Germinal center (tissue), 1 donor: ENCODE data around the gene SLC25A45.

Experiments used
- DNase-seq: peaks from one replicate; pipeline ENCODE4 v3.0.0; 2012; ENCODE audit warnings: mixed read lengths, low spot score

The SLC25A45 gene

DNA sequence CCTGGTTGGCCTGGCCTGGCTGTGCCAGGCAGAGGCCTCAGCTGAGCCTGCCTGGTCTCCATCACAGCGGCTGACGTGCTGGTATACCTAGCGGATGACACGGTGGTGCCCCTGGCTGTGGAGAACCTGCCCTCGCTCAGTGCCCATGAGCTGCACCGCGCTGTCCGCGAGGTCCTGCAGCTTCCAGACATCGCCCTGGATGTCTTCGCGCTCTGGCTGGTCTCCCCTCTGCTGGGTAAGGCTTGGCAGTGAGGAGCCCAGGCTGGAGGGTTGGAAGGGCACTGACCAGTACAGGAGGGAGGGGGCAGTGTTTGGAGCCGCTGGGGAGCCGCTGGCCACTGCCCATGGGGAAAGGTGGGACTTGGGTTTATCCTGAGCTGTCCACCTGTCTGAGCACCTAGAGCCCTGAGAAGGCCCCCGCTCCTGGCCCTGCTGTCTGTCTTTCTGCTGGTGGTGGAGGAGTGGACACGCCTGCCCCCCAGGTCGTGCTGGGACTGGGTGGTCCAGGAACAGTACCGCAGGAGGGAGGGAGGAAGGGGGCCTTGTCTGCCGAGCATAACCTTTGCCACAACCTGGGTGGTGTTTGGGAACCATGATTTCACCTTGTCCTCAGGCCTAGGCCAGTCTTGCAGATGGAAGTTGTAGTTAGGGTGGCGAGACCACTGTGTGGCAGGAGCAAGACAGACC is 7.0 kb upstream of the SLC25A45 start:
- DNase-seq, result no peak

GRCh38 chr11:65388731-65389130 is 6.3 kb upstream of the SLC25A45 start:
- no peak for DNase-seq

DNA sequence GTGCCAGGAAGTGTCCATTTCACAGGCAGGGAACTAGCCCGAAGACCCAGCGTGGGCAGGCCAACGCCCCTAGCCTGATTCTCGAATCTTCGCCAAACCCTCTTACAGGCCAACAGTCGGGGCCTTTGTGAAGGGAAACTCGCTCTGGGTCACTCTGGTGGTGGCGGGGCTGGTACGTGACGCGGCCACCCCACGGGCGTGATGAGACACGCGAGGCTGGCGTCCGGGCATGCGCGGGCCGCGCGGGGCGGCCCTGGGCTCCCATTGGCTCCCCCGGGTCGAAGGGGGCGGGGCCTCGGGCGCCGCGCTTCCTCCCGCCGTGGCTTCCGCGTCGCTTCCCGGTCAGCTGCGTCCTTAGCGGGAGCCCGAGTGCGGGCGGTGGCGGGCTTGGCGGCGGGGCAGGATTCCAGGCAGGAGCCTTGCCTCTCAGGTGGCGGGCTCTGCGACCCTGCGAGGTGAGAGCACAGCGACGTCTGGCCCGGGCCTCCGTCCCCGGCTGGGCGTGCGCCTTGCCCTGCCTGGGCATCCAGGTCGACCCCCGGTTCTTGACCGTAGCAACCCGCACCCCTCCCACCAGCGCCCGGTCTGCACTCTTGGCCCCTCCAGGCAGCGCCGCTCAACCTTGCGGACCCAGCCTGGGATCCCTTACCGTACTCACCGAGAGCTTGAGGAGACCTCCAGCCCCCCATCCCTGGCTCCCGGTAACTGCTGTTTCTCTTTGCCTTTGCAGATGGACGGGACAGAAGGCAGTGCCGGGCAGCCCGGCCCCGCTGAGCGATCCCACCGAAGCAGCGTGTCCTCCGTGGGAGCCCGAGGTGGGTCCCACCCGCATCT is 4.1 kb upstream of the SLC25A45 start, which contains the start of gene FRMD8:
Gene FRMD8, plus strand, starts transcription at position 331 of the 834 bp plus-strand sequence. Its CDS starts 400 bp downstream, at position 731.
- DNase-seq, result peak; percentile 96

DNA sequence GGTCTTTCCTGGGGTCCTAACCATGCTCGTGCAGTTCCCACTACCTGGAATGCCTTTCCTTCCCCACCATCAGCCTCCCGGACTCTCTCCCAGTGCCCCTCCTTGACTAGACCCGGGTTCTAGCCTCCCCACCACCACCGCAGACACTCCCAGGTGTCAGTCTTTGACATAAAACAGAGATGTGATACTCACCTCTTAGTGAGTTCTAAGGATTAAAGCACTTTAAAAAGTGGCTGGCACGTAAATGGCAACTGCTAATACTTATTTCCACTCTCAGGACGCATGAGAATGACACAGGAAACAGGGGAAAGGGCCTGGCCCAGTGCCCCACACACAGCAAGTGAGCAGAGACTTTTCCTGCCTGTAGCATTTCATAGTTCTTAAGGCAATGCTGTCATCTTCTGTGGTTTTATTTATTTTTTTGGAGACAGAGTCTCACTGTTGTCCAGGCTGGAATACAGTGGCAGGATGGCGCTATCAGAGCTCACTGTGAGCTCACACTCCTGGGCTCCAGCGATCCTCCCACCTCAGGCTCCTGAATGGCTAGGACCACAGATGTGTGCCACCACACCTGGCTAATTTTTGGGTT is 1.9 kb upstream of the SLC25A45 start:
- no peak for DNase-seq

GRCh38 chr11:65383778-65384177 is 1.3 kb upstream of the SLC25A45 start:
- DNase-seq, result no peak

- no peak for DNase-seq
Measured at GRCh38 chr11:65382804-65383368, 440 bp upstream of the SLC25A45 start.

DNA sequence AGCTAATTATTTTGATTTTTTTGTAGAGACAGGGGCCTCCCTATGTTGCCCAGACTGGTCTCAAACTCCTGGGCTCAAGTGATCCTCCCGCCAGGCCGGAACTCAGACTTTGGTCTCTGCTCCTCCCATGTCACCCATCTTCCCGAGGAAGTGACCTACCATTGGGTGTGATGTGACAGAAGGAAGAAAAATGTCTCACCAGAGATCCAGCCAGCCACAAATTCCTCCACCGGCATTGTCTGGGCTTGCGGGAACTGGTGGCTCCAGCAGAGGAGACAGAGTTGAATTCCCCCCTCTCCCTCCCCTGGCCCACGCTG is 772 bp downstream of the SLC25A45 start:
- DNase-seq, result no peak

- no peak for DNase-seq
Measured at GRCh38 chr11:65380460-65381119, 1.9 kb downstream of the SLC25A45 start.

- DNase-seq, result no peak
Measured at GRCh38 chr11:65379698-65380459, 2.6 kb downstream of the SLC25A45 start.

- DNase-seq, result no peak
Measured at GRCh38 chr11:65378928-65379638, 3.4 kb downstream of the SLC25A45 start.

DNA sequence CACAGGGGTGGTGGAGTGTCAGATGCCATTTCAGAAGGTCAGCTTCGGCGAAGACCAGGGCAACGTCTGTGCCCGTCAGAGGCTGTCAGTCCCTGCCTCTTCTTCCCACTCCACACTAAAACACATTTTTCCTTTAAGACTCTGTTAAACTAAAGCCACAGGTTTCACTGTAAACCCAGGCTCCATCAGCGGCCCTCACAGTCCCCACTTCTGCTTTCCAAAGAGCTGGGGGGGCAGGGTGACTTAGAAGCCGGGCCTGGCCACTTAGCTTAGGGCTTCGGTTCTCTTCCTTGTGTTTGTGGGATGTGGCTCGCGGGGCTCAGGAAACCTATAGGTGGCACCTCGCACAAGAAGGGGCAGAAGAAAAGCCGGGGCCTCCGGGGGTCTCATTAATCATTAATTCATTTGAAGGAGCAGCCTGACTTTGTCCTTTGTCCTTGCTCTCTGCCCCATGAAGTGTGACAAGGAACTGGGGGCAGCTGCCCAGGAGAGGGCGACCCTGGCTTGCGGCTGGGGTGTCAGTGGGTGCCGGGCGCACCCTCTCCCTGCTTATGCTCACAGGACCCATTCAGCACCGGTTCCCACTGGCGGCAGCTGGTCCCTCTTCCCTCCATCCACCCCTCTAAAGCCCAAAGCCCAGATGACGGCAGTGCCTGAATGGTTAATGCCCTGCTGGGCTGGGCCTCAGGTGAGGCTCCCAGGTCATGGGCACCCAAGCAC is 4.1 kb downstream of the SLC25A45 start:
- no peak for DNase-seq

- DNase-seq, result no peak
Measured at GRCh38 chr11:65377777-65378176, 4.7 kb downstream of the SLC25A45 start.

DNA sequence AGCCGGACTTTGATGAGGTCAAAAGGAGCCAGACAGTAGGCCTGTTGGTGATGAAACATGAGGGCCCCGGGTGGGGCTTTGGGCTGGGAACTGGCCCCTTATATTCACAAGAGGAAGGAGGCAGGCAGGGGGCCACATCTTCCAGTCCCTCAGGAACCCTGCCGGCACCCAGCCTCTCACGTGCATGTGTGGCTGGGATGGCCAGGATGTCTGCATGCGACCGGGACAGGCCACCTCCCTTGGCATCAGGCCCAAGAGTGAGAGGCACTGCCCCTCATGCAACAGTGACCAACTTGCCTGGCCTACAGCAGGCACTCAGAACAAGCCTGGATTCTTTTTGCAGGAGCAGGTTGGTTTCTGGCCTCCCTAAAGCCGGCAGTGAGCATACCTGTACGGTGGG is 5.4 kb downstream of the SLC25A45 start:
- DNase-seq, result no peak

DNA sequence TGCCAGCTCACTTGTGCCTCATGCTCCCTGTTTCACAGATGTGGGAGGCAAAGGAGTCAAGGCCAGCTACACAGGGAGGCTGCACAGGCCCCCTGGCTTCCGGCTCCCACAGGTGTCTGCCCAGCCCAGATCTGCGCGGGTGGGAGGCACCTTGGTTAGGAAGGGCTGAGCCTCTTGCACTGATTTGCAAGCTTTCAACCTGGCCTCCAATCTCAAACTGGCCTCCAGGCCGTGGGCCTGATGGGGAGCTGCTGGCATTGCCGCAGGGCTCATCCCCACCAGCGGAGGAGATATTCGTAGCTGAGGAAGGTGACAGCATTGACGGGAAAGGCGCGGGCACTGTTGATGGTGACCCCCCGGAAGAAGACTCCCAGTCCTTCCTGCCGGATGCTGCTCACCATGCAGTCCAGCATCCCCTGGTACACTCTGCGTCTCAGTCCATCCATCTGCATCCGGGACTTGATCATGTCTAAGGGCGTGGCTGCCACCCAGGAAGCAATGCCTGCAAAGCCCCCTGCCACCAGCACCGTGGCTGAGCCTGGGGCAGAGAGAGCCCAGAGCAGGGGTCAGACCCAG is 6.2 kb downstream of the SLC25A45 start:
- no peak for DNase-seq

DNA sequence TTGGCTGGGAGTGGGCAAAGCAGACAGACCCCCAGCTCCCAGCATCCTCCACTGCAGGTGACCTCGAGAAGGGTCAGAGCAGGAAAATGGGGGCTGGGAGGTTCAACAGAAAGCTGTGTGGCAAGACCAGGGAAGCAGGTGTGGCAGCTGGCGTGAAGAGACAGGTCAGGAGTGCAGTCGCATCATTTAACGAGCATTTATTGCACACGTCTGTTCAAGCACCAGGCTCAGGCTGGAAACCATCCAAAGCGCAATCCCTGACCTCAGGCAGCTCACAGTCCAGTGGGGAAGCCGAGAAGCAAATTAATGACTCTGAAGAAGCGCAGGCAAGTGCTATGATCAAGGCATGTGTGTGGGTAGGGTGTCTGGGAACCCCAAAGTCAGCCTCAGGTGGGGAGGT is 7.4 kb downstream of the SLC25A45 start:
- DNase-seq, result no peak

DNA sequence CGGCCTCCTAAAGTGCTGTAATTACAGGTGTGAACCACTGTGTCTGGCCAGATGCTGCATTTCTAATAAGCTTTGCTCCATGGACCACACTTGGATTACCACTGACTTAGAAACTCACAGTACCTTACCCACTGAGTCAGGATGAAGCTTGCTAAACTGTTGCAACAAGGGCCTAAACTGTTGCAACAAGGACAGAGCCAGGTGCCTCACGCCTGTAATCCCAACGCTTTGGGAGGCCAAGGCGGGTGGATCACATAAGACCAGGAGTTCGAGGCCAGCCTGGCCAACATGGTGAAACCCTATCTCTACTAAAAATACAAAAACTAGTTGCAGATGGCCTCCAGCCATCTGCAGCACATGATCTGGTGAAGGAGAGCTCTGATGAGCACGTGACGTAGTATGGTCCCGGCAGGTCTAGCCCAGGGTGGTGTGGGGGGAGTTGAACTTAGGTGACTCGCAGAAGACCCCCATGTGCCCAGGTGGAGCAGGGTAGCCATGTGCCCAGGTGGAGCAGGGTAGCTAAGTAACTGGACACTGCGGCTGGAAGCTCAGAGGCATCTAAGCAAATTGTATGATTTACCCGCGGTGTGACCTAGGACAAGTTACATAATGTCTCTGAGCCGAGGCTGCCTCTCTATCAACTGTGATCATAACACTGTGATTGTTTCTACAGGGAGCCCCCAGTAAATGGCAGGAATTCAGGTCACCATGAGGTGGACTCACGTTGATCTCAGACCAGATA is 8.4 kb downstream of the SLC25A45 start:
- DNase-seq, result no peak

DNA sequence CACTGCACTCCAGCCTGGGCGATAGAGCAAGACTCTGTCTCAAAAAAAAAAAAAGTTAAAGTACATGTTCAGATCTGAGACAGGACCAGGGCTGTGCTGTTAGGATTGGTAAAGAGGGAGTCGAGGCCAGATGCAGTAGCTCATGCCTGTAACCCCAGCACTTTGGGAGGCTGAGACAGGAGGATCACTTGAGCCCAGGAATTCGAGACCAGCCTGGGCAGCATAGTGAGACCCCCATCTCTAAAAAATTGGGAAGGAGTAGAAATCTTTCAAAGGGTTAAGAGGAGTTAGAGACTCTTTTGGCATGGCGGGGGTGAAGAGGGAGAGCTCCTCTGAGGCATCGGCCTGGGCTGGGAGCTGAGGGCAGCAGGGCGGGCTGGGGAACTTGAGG is 11.8 kb downstream of the SLC25A45 start:
- DNase-seq, result no peak

- peak; percentile 78 for DNase-seq
Measured at GRCh38 chr11:65366340-65366773, 16.1 kb downstream of the SLC25A45 start.

- no peak for DNase-seq
Measured at GRCh38 chr11:65363770-65364169, 18.7 kb downstream of the SLC25A45 start.
